GM12891 (cell line): ENCODE results near the gene FAS.

ENCODE experiments used
- PAX5 ChIP-seq: IDR thresholded peaks from 2 replicates; pipeline ENCODE4 v1.6.1; 2011; ENCODE audit warnings: low read length, moderate library complexity, mild to moderate bottlenecking; ENCODE audit not compliant: insufficient read depth, severe bottlenecking
- POLR2A ChIP-seq: IDR thresholded peaks from 2 replicates; pipeline ENCODE4 v1.6.1; 2011; ENCODE audit warnings: low read depth, low read length, control low read depth
- POLR2AphosphoS5 ChIP-seq: IDR thresholded peaks from 2 replicates; pipeline ENCODE4 v1.6.1; 2011; ENCODE audit warnings: low read depth, low read length, control low read depth
- POU2F2 ChIP-seq: IDR thresholded peaks from 2 replicates; pipeline ENCODE4 v1.6.1; 2011; ENCODE audit warnings: low read depth, mild to moderate bottlenecking, control low read depth, low read length, moderate library complexity
- SPI1 ChIP-seq: IDR thresholded peaks from 2 replicates; pipeline ENCODE4 v1.6.1; 2011; ENCODE audit warnings: low read depth, low read length, control low read depth
- TAF1 ChIP-seq: IDR thresholded peaks from 2 replicates; pipeline ENCODE4 v1.6.1; 2011; ENCODE audit warnings: low read depth, low read length, control low read depth

DNA sequence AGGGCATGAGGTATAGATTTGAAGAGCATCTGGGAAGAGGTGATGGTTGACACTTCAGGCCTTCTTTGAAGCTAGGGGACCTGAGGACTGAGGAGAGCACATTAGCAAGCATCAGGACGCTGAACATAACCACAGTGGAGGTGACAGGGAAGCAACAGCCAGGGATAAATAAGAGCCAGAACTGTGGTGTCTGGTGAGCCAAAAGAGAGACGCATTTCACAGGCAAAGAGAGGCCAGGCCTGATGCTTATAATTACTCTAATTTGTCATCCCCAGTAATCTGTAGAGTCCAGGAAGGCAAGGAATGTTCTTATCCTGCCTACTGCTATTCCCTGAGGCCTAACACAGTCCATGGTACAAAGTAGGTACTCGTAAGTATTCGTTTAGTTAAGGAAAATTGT is 10.4 kb upstream of the FAS start:
- TF ChIP-seq POLR2A (no peak), POLR2AphosphoS5 (no peak), TAF1 (no peak), SPI1 (no peak), POU2F2 (no peak), PAX5 (no peak)
